Uterus (tissue), 4 donors: ENCODE measurements around the gene PRKCE. TPM values are rescaled to one million over a fixed set of nuclear protein-coding genes. Genes with fewer than 3 reads are reported as not detected.

Experiments
- DNase-seq, 2 donors: peaks; one replicate each; pipeline ENCODE4 v3.0.0-alpha.2; 2019 to 2020
- H3K27ac ChIP-seq, 2 donors: fragments of 200-600 bp; sonication (generic); 1 replicate in 1 of 2; 2 replicates in 1 of 2; pipeline ENCODE4 v1.5.1; 2016 to 2018
- H3K27me3 ChIP-seq, 2 donors: fragments of 200-600 bp; sonication (generic); one replicate each; pipeline ENCODE4 v1.5.1; 2018 to 2019; ENCODE audit warnings: control low read depth in 1 of 2
- H3K36me3 ChIP-seq, 2 donors: fragments of 200-600 bp; sonication (generic); one replicate each; pipeline ENCODE4 v1.5.1; 2019; ENCODE audit warnings: control low read depth in 1 of 2
- H3K4me1 ChIP-seq, 2 donors: fragments of 200-600 bp; sonication (generic); one replicate each; pipeline ENCODE4 v1.5.1; 2018 to 2019; ENCODE audit warnings: control low read depth in 1 of 2
- H3K4me3 ChIP-seq, 2 donors: fragments of 200-600 bp; sonication (generic); 1 replicate in 1 of 2; 2 replicates in 1 of 2; pipeline ENCODE4 v1.5.1; 2018 to 2019; ENCODE audit warnings: mild to moderate bottlenecking in 1 of 2
- H3K9me3 ChIP-seq, 2 donors: fragments of 200-600 bp; sonication (generic); one replicate each; pipeline ENCODE4 v1.5.1; 2019; ENCODE audit warnings: control low read depth in 1 of 2
- POLR2A ChIP-seq, 2 donors: fragments of 450-650 bp; IDR thresholded peaks; one replicate each; pipeline ENCODE4 v1.6.1; 2016; ENCODE audit warnings: antibody characterized with exemption in 2 of 2, mild to moderate bottlenecking in 1 of 2, moderate library complexity in 1 of 2
- intact Hi-C: fragments of 100-400 bp; cut with DNase I; formaldehyde crosslinking; loops from one replicate; pipeline ENCODE4 v1.15.1; 2023; ENCODE audit warnings: low total_unique reads
- total RNA-seq, 4 donors: library from RNA; depleted of rRNA in 3 of 4; stranded (reverse); fragments of >200 nt in 3 of 4; gene quantifications; one replicate each; pipeline versions ENCODE4 v1.1.0 to v1.2.4, GENCODE V29; 2014 to 2023
- TF ChIP-seq, protein P1 (sequence below), 4 experiments: fragments of 200-600 bp in 2 of 4; fragments of 450-650 bp in 2 of 4; sonication (generic) in 2 of 4; IDR thresholded peaks; one replicate each; pipeline ENCODE4 v1.5.1; 2016 to 2019; ENCODE audit warnings: antibody characterized with exemption in 4 of 4, mild to moderate bottlenecking in 2 of 4, moderate library complexity in 1 of 4
- donor health status: DM: yes; HTN: yes; CAD: no.

PRKCE gene
- total RNA-seq, 4 donors from 2014 or later: 3.8 to 47.6 (median 14.2) TPM

DNA sequence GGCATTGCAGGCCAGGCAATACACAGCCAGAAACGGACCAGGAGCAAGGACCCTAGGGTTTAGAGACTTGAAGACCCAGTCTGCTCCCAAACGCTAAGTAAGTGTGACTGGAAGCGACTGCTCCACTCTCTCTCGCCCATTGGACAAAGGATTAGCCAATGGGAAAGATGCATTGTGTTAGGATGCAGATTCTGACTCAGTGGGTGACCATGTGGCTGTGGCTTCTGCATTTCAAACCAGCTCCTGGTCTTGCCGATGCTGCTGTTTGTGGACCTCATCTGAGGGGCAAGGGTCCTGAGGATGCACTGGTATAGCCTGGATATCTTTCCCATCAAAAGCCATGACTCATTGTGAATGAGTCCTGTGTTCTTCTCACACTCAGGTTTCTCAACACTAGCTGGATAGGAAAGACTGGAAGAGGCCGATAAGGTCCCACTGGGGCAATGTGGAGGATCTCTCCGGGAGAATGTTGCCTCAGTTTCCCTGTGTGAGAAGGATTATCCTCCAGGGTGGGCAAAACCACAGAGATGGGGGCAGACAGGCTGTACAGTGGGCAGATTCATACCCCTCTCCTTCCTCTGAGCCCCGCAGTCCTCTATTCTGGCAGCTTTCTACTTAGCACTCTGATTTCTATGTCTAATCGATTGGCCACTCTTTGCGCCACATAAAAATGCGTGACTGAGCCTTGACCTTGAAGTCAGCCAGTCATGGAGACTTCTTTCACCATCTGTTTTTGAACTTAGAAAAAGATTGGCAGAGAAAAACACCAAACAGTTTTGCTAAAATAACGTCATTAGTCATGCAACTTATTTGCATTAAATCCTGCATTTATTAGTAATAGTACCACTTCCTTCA, 257.1 kb downstream of the PRKCE start:
- H3K27me3 ChIP-seq: no peaks in the 10 kb centered on the region
- DNase-seq: no peak
- H3K4me3 ChIP-seq: no peak overlapping the region
- H3K36me3 ChIP-seq: no peaks in the 10 kb centered on the region
- intact Hi-C loops: no loop called here
- no peaks in the 10 kb centered on the region for H3K4me1 ChIP-seq
- H3K9me3 ChIP-seq: no peaks in the 10 kb centered on the region
- H3K27ac ChIP-seq: no peak overlapping the region
- TF ChIP-seq POLR2A (IDR thresholded peaks at IDR 0.05): no peak
- TF ChIP-seq, protein P1, sequence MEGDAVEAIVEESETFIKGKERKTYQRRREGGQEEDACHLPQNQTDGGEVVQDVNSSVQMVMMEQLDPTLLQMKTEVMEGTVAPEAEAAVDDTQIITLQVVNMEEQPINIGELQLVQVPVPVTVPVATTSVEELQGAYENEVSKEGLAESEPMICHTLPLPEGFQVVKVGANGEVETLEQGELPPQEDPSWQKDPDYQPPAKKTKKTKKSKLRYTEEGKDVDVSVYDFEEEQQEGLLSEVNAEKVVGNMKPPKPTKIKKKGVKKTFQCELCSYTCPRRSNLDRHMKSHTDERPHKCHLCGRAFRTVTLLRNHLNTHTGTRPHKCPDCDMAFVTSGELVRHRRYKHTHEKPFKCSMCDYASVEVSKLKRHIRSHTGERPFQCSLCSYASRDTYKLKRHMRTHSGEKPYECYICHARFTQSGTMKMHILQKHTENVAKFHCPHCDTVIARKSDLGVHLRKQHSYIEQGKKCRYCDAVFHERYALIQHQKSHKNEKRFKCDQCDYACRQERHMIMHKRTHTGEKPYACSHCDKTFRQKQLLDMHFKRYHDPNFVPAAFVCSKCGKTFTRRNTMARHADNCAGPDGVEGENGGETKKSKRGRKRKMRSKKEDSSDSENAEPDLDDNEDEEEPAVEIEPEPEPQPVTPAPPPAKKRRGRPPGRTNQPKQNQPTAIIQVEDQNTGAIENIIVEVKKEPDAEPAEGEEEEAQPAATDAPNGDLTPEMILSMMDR (IDR thresholded peaks at IDR 0.05): no peak

DNA sequence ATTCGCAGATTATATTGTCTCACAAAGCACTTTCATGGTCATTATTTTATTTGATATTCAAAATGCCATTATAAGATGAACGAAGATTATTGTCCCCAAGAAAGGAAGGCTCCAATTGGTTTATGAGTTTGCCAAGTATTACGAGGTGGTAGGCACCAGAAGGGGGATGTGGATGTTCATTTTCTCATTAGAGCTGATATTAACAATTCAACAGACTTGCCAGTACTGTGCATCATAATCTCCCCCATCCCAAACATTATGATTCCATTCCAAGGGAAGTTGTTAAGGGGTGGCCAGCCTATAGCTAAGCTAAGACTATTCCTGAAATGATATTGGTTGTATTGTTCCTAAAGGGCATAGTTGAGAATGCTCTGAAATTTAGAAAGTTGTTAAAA, 257.7 kb downstream of the PRKCE start:
- Histone ChIP-seq H3K9me3 (no peaks in the 10 kb centered on the region), H3K27ac (no peak overlapping the region), H3K4me1 (no peaks in the 10 kb centered on the region), H3K27me3 (no peaks in the 10 kb centered on the region), H3K36me3 (no peaks in the 10 kb centered on the region), H3K4me3 (no peak overlapping the region)
- TF ChIP-seq POLR2A (IDR thresholded peaks at IDR 0.05): no peak
- intact Hi-C loops: no loop called here
- no peak for DNase-seq

DNA sequence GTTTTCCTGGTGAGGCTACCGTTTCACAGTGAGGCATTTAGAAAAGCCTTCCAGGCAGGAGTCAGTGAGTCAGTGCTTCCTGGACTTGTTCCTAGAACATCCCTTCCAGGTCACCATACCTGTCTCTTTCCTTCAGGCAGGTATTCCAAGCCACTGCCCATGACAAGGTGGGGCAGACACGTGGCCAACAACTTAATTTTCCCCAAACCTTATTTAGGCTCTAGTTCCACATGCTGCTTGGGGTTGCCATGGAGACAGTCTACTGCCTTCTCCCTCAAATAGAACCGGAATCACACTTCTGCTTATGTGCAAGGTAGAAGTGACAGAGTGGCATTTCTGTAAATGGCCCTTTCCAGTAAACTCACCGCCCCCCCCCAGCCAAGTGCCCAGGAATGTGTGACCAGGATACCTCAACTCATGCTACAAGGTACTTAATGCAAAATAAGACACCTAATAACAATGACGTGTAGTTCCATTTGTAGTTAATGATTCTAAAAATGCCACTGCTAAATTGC, 258.3 kb downstream of the PRKCE start:
- Histone ChIP-seq H3K4me3 (no peak overlapping the region), H3K36me3 (no peaks in the 10 kb centered on the region), H3K9me3 (no peaks in the 10 kb centered on the region), H3K4me1 (no peaks in the 10 kb centered on the region), H3K27me3 (no peaks in the 10 kb centered on the region), H3K27ac (no peak overlapping the region)
- TF ChIP-seq, protein P1 (IDR thresholded peaks at IDR 0.05): no peak
- TF ChIP-seq POLR2A (IDR thresholded peaks at IDR 0.05): no peak
- intact Hi-C loops: no loop called here
- DNase-seq: no peak

DNA sequence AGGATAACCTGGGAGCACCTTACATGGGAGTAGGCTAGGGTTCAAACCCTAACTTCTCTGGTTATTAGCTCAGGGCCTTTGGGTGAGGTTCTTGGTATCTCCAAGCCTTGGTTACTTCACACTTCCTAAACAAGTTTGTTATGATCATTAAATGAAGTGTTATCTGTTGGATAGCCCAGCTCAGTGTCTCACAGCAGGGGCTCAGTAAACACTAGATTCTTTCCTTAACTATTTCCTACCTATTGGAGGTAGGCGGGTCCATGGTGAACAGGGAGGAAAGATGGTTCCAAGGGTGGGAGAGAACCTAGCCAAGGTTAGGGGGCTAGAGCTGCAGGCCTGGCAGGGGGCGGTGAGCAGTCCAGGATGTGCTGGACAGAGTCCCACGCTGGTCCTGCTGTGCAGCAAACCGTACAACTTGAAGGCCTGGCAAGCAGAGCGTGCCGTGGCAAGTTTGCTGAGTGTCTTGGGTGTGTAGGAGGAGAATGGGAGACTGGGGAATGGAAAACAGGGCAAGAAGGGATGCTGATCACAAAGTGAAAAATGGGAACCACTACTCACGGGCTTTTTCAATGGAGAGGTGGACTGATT, 259.1 kb downstream of the PRKCE start:
- H3K27ac ChIP-seq: no peak overlapping the region
- no peak for DNase-seq
- H3K4me3 ChIP-seq: no peak overlapping the region
- no peaks in the 10 kb centered on the region for H3K36me3 ChIP-seq
- intact Hi-C loops: no loop called here
- H3K27me3 ChIP-seq: no peaks in the 10 kb centered on the region
- no peaks in the 10 kb centered on the region for H3K9me3 ChIP-seq
- TF ChIP-seq POLR2A (IDR thresholded peaks at IDR 0.05): no peak
- TF ChIP-seq, protein P1 (IDR thresholded peaks at IDR 0.05): no peak
- H3K4me1 ChIP-seq: no peaks in the 10 kb centered on the region

DNA sequence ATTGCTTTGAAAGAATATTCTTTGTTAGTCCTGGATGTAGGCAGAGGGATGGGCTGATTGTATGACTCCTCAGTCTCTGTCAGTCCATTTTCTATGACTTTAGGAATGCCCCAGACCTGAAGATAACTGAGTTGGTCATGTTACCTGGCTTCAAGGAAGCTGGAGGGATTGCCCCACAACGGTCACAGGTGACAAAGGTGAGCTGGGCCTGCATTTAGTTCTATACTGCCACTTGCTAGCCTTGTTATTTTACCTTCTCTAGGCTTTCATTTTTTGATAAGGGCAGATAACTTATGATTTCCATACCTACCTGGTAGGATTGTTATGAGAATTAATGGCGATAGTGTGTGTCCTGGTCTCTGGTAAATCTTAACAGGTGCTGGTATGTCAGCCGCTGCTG, 260.1 kb downstream of the PRKCE start:
- Histone ChIP-seq H3K4me1 (no peaks in the 10 kb centered on the region), H3K27me3 (no peaks in the 10 kb centered on the region), H3K4me3 (no peak overlapping the region), H3K27ac (no peak overlapping the region), H3K36me3 (no peaks in the 10 kb centered on the region), H3K9me3 (no peaks in the 10 kb centered on the region)
- DNase-seq: no peak
- TF ChIP-seq, protein P1 (IDR thresholded peaks at IDR 0.05): no peak
- TF ChIP-seq POLR2A (IDR thresholded peaks at IDR 0.05): no peak
- intact Hi-C loops: no loop called here
